Adrenal gland (tissue), 12 donors: ENCODE results near the gene KDM2A. TPM values are rescaled to one million over a fixed set of nuclear protein-coding genes. Genes with fewer than 3 reads are reported as not detected.
A peak's percentile ranks its signal among the peaks of the same experiment; 100 is the strongest.

Experiments used
- DNase-seq, 7 donors: peaks; one replicate each; pipeline ENCODE4 v3.0.0-alpha.2; 2019 to 2020
- H3K27ac ChIP-seq, 5 donors: fragments of 200-600 bp; sonication (generic) in 4 of 5; 1 replicate in 3 of 5; 2 replicates in 2 of 5; pipeline versions ENCODE4 v1.5.1 to v1.8.0; 2016 to 2020; ENCODE audit warnings: mild to moderate bottlenecking in 1 of 5
- H3K27me3 ChIP-seq: fragments of 200-600 bp; 2 replicates; pipeline ENCODE4 v1.8.0; 2021
- H3K36me3 ChIP-seq, 2 donors: fragments of 200-600 bp; replicated peaks in 1 of 2; 1 replicate in 1 of 2; 2 replicates in 1 of 2; pipeline versions ENCODE4 v1.5.1 to v1.8.0; 2018 to 2022
- H3K4me1 ChIP-seq, 2 donors: fragments of 200-600 bp; replicated peaks in 1 of 2; 1 replicate in 1 of 2; 2 replicates in 1 of 2; pipeline versions ENCODE4 v1.5.1 to v1.8.0; 2018 to 2021
- H3K4me3 ChIP-seq, 4 donors: fragments of 200-600 bp; sonication (generic) in 3 of 4; one replicate each; pipeline ENCODE4 v1.5.1; 2016 to 2018
- H3K9me3 ChIP-seq, 3 donors: fragments of 200-600 bp; sonication (generic) in 1 of 3; replicated peaks in 1 of 3; 1 replicate in 2 of 3; 2 replicates in 1 of 3; pipeline versions ENCODE4 v1.5.1 to v1.8.0; 2016 to 2021
- POLR2A ChIP-seq, 2 donors: fragments of 450-650 bp; IDR thresholded peaks; one replicate each; pipeline ENCODE4 v1.6.1; 2017; ENCODE audit warnings: antibody characterized with exemption in 2 of 2, mild to moderate bottlenecking in 2 of 2, moderate library complexity in 1 of 2
- WGBS, 4 donors: extraction: QIAGEN DNeasy Blood & Tissue Kit in 2 of 4; methylation state at CpG; one replicate each; pipeline versions ENCODE4 v1.1.5 to v1.1.7; 2013 to 2017; 5-methylcytosine and 5-hydroxymethylcytosine counted together
- intact Hi-C, 2 donors: fragments of 100-400 bp; cut with DNase I; formaldehyde crosslinking; loops; one replicate each; pipeline versions ENCODE4 v1.14.1 to v1.15.0; 2022 to 2023
- polyA plus RNA-seq, 3 donors: library from polyadenylated mRNA; stranded (reverse); fragments of 200-250 nt in 2 of 3; fragments of 350-450 nt in 1 of 3; fragmentation: Illumina TruSeq in 1 of 3; extraction: RNeasy Lipid Tissue Mini Kit (QIAGEN cat#74804) in 1 of 3; gene quantifications; one replicate each; pipeline ENCODE4 v1.2.3, GENCODE V29; 2013 to 2014
- total RNA-seq, 9 donors: library from RNA; depleted of rRNA in 4 of 9; stranded (reverse); fragments of >200 nt in 4 of 9; fragments of 120-200 nt in 1 of 9; fragmentation: NEBNext Ultra II Directional in 1 of 9; extraction: Animal tissue kit (Norgen Biotek cat#: 25700) in 1 of 9; gene quantifications; one replicate each; pipeline versions ENCODE4 v1.1.0 to v1.2.4, GENCODE V29; 2013 to 2023
- TF ChIP-seq, protein P1 (sequence below), 6 experiments: fragments of 450-650 bp in 4 of 6; fragments of 200-600 bp in 2 of 6; sonication (generic) in 1 of 6; IDR thresholded peaks; 1 replicate in 5 of 6; 2 replicates in 1 of 6; pipeline versions ENCODE4 v1.5.1 to v1.8.0; 2016 to 2021; ENCODE audit warnings: antibody characterized with exemption in 6 of 6, mild to moderate bottlenecking in 2 of 6, moderate library complexity in 1 of 6
- donor health status: healthy with polysubstance abuse.
- donor health status: Bipolar disorder and iron deficiency.
- donor health status: DM: yes; HTN: yes; CAD: no.
- donor health status: DM: no; HTN: no; CAD: no.
- donor health status: DM: no; HTN: no; CAD: no.
- donor health status: DM: yes; HTN: yes; CAD: no.

Gene KDM2A
- total and polyA plus RNA-seq, 12 donors: 30.6 to 65.3 (median 45.7) TPM

DNA sequence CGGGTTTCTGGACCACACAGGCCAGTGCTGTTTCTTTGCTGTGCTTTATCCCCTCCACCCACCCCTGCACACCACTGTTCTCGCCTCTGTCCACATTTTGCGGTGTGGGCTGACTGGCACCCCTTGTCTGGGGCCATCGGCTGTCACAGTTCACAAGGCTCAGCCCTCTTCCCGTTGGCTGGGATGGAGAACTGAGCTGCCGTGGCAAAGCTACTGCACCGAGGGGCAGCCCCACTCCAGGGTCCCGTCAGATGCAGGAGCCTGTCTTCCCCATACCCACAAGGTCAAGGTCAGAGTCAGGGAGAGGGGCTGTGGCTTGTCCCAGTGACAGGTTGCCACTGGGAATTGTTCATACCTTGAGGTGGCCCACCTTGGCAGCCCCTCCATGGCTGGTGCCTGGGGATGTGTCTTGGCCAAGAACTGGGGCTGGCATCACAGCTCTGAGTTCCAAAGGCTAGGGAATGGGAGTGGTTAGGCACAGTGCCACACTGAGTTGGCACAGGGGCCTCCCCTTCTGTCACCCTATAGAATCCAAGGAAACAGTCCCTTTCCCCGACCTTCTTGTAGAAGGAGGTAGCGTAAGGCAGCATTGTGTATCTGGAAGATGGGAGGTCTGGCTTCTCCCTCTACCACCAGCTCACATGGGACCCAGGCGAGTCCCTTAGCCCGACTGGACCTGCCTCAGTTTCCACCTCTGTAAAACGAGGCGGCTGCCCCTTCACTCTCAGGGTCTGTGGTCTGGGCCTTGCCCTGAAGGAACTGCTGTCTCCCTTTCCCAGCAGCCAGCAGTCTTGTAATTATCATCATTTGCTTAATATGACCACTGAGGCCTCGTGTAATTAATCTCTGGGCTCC lies 150.6 kb downstream of the KDM2A start:
- intact Hi-C loops: loop anchor here in 1 of 2 donors (5.0 kb wide), 1 partner anchor 33 kb away; the partner anchor contains the start of gene SSH3

DNA sequence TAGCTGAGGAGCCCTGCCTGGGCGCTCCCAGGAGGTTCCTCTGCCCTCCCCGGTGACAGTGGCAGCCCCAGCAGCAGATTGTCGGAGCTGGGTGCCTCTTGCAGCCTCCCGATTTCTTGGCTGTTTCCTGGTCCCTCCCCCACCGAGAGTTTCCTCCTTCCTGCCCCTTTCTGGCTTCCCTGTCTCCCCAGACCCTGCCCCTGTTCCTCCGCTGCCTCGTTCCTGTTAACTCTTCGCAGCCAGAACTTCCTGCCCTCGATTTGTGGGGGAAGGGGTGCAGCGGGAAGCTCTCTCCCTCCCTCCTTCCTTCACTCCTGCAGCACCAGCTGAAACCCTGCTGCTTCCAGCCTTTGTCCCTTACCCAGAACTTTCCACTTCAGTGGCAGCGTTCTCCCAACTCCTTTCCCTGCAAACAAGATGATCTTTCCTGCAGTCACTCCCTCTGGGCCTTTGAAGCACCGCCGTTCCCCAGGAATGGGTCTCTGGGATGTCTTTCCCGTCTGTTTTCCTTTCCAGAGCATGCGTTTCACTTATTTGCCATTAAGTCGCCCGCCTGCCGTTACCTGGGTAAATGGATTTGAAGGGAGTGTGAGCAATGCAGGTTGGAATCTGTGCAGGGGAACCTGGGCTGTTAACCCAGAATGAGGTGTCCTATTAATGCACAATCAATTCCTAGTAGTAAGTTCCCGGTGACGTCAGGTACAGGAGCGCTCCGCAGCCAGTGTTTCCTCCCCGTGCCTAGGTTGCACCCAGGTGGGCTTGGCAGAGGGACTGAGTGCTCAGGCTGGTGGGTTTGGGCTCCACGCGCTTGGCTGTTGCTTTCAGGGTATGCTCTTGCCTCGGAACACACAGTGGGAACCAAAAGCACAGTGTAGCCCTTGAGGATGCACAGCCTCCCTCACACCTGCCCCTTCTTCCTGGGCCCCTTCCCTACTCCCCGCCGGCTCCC lies 151.5 kb downstream of the KDM2A start:
- intact Hi-C loops: no loop called here
- 52 to 60% (median 57%) methylated on average over 21 to 28 of the region's 28 CpGs for WGBS, 4 donors
- H3K36me3 ChIP-seq: peaks cover 0 to 7% of the 10 kb centered on the region in 2 donors
- DNase-seq: peak in 5 of 7 donors; percentile 46 to 58 (median 54)
- no peaks in the 10 kb centered on the region for H3K27me3 ChIP-seq
- peak overlapping the region in 1 of 4 donors; percentile 46 for H3K4me3 ChIP-seq
- H3K9me3 ChIP-seq: no peaks in the 10 kb centered on the region
- peaks cover 60 to 85% of the 10 kb centered on the region in 2 donors for H3K4me1 ChIP-seq
- peak overlapping the region in 4 of 5 donors; percentile 35 to 89 (median 64) for H3K27ac ChIP-seq
- TF ChIP-seq, protein P1, sequence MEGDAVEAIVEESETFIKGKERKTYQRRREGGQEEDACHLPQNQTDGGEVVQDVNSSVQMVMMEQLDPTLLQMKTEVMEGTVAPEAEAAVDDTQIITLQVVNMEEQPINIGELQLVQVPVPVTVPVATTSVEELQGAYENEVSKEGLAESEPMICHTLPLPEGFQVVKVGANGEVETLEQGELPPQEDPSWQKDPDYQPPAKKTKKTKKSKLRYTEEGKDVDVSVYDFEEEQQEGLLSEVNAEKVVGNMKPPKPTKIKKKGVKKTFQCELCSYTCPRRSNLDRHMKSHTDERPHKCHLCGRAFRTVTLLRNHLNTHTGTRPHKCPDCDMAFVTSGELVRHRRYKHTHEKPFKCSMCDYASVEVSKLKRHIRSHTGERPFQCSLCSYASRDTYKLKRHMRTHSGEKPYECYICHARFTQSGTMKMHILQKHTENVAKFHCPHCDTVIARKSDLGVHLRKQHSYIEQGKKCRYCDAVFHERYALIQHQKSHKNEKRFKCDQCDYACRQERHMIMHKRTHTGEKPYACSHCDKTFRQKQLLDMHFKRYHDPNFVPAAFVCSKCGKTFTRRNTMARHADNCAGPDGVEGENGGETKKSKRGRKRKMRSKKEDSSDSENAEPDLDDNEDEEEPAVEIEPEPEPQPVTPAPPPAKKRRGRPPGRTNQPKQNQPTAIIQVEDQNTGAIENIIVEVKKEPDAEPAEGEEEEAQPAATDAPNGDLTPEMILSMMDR (IDR thresholded peaks at IDR 0.05): no peak

More for the DNA sequence above, 150.6 kb downstream of the KDM2A start:
- Histone ChIP-seq H3K27me3 (no peaks in the 10 kb centered on the region), H3K4me3 (peak overlapping the region in 1 of 4 donors; percentile 46), H3K9me3 (no peaks in the 10 kb centered on the region), H3K27ac (peak overlapping the region; percentile 33 to 89 (median 48)), H3K36me3 (peaks cover 0 to 7% of the 10 kb centered on the region in 2 donors), H3K4me1 (peaks cover 51 to 76% of the 10 kb centered on the region in 2 donors)
- TF ChIP-seq, protein P1 (IDR thresholded peaks at IDR 0.05): no peak
- TF ChIP-seq POLR2A (IDR thresholded peaks at IDR 0.05): no peak
- DNase-seq: peak in 3 of 7 donors; percentile 19 to 31 (median 25)
- 35 to 50% (median 43%) methylated on average over 8 to 15 of the region's 15 CpGs for WGBS, 4 donors

DNA sequence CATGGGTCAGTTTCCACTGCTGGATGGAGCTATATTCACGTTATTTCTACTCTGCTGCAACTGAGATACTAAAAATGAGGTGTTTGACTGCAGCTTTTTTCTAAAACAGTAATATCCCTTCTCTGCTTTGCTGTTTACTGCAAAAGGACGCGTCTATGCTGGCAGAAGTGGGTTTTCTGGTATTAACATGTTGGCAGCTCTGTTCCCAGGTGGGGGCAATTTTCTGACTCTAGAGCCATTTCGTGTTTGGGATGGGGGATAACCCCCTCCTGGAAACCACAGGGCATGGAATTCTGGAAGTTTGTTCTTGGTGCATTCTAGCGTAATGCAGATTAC lies 152.1 kb downstream of the KDM2A start:
- H3K36me3 ChIP-seq: peaks cover 0 to 7% of the 10 kb centered on the region in 2 donors
- DNase-seq: no peak
- peaks cover 61 to 91% of the 10 kb centered on the region in 2 donors for H3K4me1 ChIP-seq
- H3K9me3 ChIP-seq: no peaks in the 10 kb centered on the region
- WGBS, 4 donors: 56 to 68% (median 63%) methylated on average over 5 of the region's 5 CpGs
- intact Hi-C loops: no loop called here
- H3K27me3 ChIP-seq: no peaks in the 10 kb centered on the region
- peak overlapping the region in 3 of 5 donors; percentile 23 to 89 (median 80) for H3K27ac ChIP-seq
- TF ChIP-seq, protein P1 (IDR thresholded peaks at IDR 0.05): no peak
- TF ChIP-seq POLR2A (IDR thresholded peaks at IDR 0.05): no peak
- H3K4me3 ChIP-seq: no peak overlapping the region
